DND-41 (cell line): Measurements from ENCODE around the gene PLAU.

Experiments used
- ATAC-seq: fragments of 200-7000 bp; cut with Tn5 transposase; 3 replicates; pipeline ENCODE4 v1.9.1; 2021; ENCODE audit warnings: low read depth; ENCODE audit not compliant: insufficient read depth
- DNase-seq: peaks from one replicate; pipeline ENCODE4 v3.0.0-alpha.2; 2020
- H2AFZ ChIP-seq: 2 replicates; pipeline ENCODE4 v1.6.0; 2012; ENCODE audit warnings: low read depth, low read length
- H3K27ac ChIP-seq: 2 replicates; pipeline ENCODE4 v1.5.1; 2012; ENCODE audit warnings: low read length, inconsistent platforms
- H3K27me3 ChIP-seq: fragments of 200-600 bp; sonication (generic); 2 replicates; pipeline ENCODE4 v1.6.0; 2012; ENCODE audit warnings: low read length, mild to moderate bottlenecking, inconsistent platforms; ENCODE audit not compliant: insufficient read depth, poor library complexity
- H3K36me3 ChIP-seq: 2 replicates; pipeline ENCODE4 v1.5.1; 2012; ENCODE audit warnings: low read length, inconsistent platforms; ENCODE audit not compliant: insufficient read depth
- H3K4me1 ChIP-seq: 2 replicates; pipeline ENCODE4 v1.5.1; 2012; ENCODE audit warnings: mild to moderate bottlenecking, low read length; ENCODE audit not compliant: insufficient read depth
- H3K4me2 ChIP-seq: 2 replicates; pipeline ENCODE4 v1.6.0; 2012; ENCODE audit warnings: mild to moderate bottlenecking, moderate library complexity, low read length, inconsistent platforms; ENCODE audit not compliant: insufficient read depth
- H3K4me3 ChIP-seq, 2 experiments: fragments of 200-600 bp in 1 of 2; shearing (Covaris generic) in 1 of 2; 2 replicates each; pipeline ENCODE4 v1.5.1; 2012 to 2016; ENCODE audit warnings: inconsistent platforms in 2 of 2, low read length in 2 of 2, mild to moderate bottlenecking in 2 of 2, low read depth in 1 of 2, moderate library complexity in 1 of 2
- H3K79me2 ChIP-seq: 2 replicates; pipeline ENCODE4 v1.6.0; 2012; ENCODE audit warnings: low read length, inconsistent platforms; ENCODE audit not compliant: insufficient read depth
- H3K9ac ChIP-seq: 2 replicates; pipeline ENCODE4 v1.6.0; 2012; ENCODE audit warnings: low read depth, mild to moderate bottlenecking, inconsistent platforms, low read length, moderate library complexity
- H3K9me3 ChIP-seq: 2 replicates; pipeline ENCODE4 v1.5.1; 2012; ENCODE audit warnings: low read length, moderate library complexity, mild to moderate bottlenecking, inconsistent platforms; ENCODE audit not compliant: insufficient read depth, severe bottlenecking
- H4K20me1 ChIP-seq: 2 replicates; pipeline ENCODE4 v1.6.0; 2012; ENCODE audit warnings: low read length; ENCODE audit not compliant: insufficient read depth
- CTCF ChIP-seq: IDR thresholded peaks from 2 replicates; pipeline ENCODE4 v1.5.1; 2012; ENCODE audit warnings: borderline replicate concordance, low read length, moderate library complexity, mild to moderate bottlenecking; ENCODE audit not compliant: poor library complexity, severe bottlenecking; ENCODE audit errors: extremely low read depth
- EZH2 ChIP-seq: IDR thresholded peaks from 3 replicates; pipeline ENCODE4 v1.6.1; 2012; ENCODE audit warnings: borderline replicate concordance, low read depth, mild to moderate bottlenecking, moderate library complexity, low read length, inconsistent platforms; ENCODE audit not compliant: severe bottlenecking

The PLAU gene

GRCh38 chr10:73940634-73941221, 29.8 kb downstream of the PLAU start:
- peak; percentile 83 for DNase-seq
- H3K9ac ChIP-seq: peak overlapping the region; percentile 49
- peak overlapping the region; percentile 72 for H3K4me2 ChIP-seq
- TF ChIP-seq CTCF (peak; percentile 94), EZH2 (no peak)
- 0 out of 2 replicates have a peak overlapping the region, but pooled peaks have one; percentile 54 for H3K27ac ChIP-seq
- ATAC-seq: peak; percentile 99
- H2AFZ ChIP-seq: peak overlapping the region; percentile 90
- H4K20me1 ChIP-seq: no peaks in the 10 kb centered on the region
- peaks cover 8% of the 10 kb centered on the region for H3K4me1 ChIP-seq
- no peaks in the 10 kb centered on the region for H3K36me3 ChIP-seq
- no peaks in the 10 kb centered on the region for H3K9me3 ChIP-seq
- no peaks in the 10 kb centered on the region for H3K27me3 ChIP-seq
- no peaks in the 10 kb centered on the region for H3K79me2 ChIP-seq
- H3K4me3 ChIP-seq: peak overlapping the region in 1 of 2 experiments; percentile 51; a peak in 2 of 4 replicates

GRCh38 chr10:73941300-73941699, 30.4 kb downstream of the PLAU start:
- Histone ChIP-seq H3K27ac (no peak overlapping the region), H3K4me2 (no peak overlapping the region)

GRCh38 chr10:73944356-73945100, 33.6 kb downstream of the PLAU start:
- H3K4me3 ChIP-seq: no peak overlapping the region
- H3K27me3 ChIP-seq: no peaks in the 10 kb centered on the region
- no peak overlapping the region for H3K9ac ChIP-seq
- H3K4me1 ChIP-seq: peaks cover 8% of the 10 kb centered on the region
- no peaks in the 10 kb centered on the region for H3K36me3 ChIP-seq
- no peaks in the 10 kb centered on the region for H4K20me1 ChIP-seq
- TF ChIP-seq EZH2 (no peak), CTCF (no peak)
- DNase-seq (no peak), ATAC-seq (no peak)
- H3K27ac ChIP-seq: no peak overlapping the region
- H3K9me3 ChIP-seq: no peaks in the 10 kb centered on the region
- H3K79me2 ChIP-seq: no peaks in the 10 kb centered on the region
- H3K4me2 ChIP-seq: no peak overlapping the region
- H2AFZ ChIP-seq: no peak overlapping the region

More at GRCh38 chr10:73941300-73941699, 30.4 kb downstream of the PLAU start:
- TF ChIP-seq EZH2: no peak
- no peak for TF ChIP-seq CTCF
- Histone ChIP-seq H3K4me3 (no peak overlapping the region), H3K36me3 (no peaks in the 10 kb centered on the region), H3K79me2 (no peaks in the 10 kb centered on the region), H3K9me3 (no peaks in the 10 kb centered on the region), H3K4me1 (peaks cover 8% of the 10 kb centered on the region), H2AFZ (peak overlapping the region; percentile 90; the same call in 1 of the 2 replicates), H4K20me1 (no peaks in the 10 kb centered on the region), H3K9ac (no peak overlapping the region), H3K27me3 (no peaks in the 10 kb centered on the region)
- DNase-seq: no peak
- no peak for ATAC-seq
